HL-60/S4 treated with retinoic acid at 250 ng/mL for 4 days and 3 days (cell line): ENCODE results near the gene LRRTM4.
"Not testable (repeated sequence)": the region's sequence is repeated elsewhere in the genome, so short reads cannot be mapped to it uniquely, and the experiment has no call there.

Experiments used
- in situ Hi-C: fragments of 300-500 bp; cut with MboI; formaldehyde crosslinking; loops from 2 replicates; pipeline ENCODE4 v1.7.0; 2022; ENCODE audit warnings: low sequenced_read_pairs

LRRTM4 gene

DNA sequence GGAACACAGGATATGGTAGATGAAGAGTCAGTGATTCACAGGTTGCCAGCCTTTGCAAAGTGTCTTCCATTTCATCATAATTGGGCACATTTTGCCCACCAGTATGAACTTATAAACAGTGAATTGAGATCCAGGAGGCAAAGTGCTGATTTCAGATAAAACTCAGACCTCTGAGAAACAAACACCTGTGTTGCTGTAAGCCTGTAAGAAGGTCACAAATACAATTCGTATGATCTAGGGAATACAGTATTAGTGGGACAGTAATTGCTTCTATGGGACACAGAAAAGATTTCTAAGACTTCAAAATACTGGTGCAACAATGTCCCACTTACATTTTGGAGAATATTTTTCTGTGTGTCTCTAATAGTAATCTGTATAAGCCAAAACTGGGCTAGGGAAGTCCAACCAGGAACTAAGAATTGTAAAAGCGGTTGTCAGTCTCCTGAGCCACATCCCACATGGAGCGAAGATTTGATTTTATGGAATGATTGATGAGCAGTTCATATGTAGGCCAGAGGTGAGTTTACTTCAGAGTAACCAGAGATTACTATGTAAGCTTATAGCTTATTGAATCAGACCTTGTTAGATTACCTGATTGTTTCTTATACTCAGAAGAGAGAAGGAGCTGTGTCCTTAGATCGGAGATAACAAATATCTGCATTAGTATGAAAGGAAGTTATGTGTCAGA, 728.4 kb downstream of the LRRTM4 start:
- in situ Hi-C loops, result no loop called here

DNA sequence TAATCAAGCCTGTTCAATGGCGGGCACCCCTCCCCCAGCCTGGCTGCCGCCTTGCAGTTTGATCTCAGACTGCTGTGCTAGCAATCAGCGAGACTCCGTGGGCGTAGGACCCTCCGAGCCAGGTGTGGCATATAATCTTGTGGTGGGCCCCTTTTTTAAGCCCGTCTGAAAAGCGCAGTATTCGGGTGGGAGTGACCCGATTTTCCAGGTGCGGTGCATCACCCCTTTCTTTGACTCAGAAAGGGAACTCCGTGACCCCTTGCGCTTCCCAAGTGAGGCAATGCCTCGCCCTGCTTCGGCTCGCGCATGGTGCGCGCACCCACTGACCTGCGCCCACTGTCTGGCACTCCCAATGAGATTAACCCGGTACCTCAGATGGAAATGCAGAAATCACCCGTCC, 740.9 kb downstream of the LRRTM4 start:
- in situ Hi-C loops, result not testable (repeated sequence)

DNA sequence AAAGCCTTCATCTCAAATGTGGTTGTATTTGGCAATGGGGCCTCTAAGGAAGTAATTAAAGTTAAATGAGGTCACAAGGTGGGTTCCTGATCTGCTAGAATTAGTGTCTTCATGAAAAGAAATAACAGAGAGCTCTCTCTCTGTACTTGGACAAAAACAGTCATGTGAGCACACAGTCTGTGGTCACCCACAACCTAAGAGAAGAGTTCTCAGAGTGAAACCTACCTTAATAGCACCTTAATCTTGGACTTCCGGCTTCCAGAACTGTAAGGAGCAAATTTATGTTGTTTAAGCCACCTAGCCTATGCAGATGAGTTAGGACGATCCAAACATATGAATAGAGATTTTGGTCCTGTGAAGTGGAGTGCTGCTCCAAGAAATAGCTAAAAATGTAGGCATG, 758.9 kb downstream of the LRRTM4 start:
- in situ Hi-C loops, result no loop called here

DNA sequence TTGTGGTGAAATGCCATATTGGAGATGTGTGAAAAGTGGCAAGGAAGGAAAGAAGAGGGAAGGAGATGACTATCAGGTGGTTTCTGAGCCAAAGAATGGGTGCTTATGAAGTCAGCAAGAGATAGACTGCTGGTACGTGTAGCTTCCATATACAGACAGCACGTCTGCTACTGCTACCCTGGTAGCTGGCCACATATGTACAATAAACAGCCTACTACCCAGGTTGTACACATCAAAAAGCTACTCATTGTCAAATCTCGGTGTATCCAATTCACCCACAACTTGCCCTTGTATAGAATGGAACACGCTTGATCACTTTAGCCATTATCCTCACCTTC, 761.8 kb downstream of the LRRTM4 start:
- in situ Hi-C loops, result no loop called here

DNA sequence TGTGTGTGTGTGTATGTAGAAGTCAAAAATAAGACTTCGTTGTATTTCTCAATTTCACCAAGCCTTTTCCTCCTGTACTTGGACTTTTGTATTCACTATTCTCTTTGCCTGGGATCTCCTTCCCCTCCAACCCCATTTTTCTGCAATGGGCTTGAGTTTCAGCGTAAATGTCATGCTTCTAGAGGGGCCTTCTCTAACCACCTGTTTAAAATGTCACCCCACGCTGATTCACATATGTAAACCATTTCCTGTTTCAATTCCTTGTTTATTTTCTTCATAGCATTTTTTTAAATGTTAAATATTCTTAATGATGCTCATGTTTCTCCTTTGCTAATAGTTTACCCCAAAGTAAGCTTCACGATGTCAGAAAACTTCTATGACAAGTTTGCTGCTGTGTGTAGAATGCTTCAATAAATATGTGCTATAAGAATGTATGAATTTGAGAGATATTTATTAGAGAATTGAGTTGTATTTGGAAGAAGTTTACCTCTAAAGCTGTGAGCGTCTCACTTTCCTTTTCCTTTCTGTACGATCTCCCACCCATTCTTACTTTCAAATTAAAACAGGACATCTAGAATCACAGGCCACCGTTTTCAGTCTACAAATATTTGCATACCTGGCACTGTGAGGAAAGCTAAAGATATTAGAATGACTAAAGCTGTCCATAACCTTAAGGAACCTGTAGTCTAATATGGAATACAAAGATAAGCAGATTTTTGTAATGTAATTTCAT, 762.4 kb downstream of the LRRTM4 start:
- in situ Hi-C loops, result no loop called here

DNA sequence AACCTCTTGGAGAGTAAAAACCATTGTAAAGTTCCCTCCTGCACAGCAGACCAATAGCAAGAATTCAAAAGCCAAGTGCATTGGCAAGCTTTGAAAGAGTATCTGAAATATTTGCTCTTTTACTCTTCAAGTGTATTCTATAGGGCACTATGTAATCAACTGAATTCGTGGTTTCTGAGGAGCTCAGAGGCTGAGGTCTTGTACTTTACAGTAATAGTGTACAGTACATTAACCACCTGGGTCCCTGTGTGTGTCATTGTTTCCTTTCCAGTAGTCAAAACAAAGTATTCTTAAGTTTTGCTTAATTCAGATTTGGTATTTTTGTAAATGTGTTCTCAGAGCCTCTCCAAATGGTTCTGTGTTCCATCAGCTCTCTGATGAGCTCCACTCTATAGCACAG, 769.7 kb downstream of the LRRTM4 start:
- in situ Hi-C loops, result no loop called here

DNA sequence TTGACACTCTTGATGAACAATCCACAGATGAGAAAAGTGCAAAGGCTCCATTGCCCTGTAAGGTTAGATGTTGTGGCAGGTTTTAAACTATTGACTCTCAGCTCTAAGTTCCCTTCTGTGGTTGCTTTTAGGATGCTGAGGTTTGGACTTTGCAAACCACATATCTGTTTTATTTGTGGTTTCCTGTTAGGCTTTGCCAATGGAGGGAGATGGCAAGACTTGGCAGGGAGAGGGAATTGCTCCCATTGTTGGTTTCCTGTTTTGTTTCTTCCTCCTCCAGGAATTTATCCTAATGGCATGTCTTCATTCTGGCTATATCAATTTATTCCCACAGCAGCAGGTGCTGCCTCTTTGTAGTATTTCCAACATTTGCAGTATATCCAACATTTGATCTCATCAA, 772.3 kb downstream of the LRRTM4 start:
- in situ Hi-C loops, result no loop called here

DNA sequence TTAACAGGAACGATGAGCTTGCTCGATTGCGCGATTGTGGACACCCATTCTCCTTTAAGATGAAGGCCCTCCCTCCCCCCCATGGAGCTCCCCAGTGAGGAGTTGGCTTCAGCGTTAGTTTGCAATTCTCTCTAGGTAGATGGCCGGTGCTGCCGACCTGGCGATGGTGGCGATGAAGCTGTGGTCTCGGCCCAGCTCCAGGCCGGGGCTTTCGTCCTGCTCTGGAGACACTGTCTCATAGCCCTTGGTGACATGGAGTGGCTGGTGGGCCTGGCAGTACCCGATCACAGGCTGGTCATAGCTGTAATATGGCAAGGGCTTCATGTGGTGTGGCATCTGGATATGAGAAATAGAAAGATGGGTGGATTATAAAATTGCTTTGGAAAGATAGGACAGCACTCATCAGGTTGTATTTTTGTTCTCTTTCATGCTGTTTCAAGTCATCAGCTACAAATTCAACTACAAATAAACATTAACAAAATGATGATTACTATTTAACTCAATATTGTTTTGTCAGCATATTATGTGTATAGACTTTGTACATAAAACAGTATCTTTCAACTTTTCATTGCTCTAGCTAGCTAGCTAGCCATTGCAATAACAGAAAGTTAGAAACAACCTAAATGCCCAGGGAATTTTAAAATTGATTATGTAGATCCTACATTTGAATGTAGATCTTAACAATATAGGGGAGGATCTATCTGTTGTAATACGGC, 773.4 kb downstream of the LRRTM4 start:
- in situ Hi-C loops, result no loop called here

DNA sequence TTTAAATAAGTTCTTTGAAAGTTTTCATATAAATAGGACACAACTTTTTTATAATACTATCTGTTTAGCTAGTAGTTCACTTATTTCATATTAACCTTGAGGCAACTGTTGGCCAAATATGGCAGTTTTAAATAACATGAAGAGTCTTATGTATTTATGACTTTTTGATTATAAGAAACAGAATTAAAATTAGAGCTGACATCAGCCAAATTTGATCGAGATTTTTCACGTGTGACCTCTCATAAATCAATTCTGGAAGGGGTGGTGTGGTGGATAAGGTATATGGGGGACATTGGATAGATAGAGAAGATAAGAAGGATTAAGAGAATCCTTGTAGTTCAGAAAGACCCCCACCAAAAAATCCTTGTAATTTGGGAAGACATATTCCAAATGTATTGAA, 776.6 kb downstream of the LRRTM4 start:
- in situ Hi-C loops, result no loop called here

DNA sequence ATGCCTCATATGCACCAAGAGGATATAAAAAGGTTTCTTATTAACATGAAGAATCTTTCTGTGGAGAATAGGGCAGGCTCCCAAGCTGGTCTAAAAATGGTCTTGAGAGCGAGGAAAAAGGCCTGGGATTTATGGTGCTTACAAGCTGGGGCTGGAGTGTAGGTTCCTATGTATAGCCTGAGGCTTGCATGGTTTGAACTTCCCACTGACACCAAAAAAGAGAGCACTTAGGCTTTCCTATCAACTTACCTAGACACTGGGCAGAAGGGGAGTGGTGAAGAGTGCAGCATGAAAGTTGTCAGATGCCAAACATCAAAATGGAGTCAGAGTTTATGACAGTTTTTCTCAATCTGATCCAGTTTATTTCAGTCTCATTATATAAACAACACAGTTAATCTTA, 784.6 kb downstream of the LRRTM4 start:
- in situ Hi-C loops, result no loop called here

DNA sequence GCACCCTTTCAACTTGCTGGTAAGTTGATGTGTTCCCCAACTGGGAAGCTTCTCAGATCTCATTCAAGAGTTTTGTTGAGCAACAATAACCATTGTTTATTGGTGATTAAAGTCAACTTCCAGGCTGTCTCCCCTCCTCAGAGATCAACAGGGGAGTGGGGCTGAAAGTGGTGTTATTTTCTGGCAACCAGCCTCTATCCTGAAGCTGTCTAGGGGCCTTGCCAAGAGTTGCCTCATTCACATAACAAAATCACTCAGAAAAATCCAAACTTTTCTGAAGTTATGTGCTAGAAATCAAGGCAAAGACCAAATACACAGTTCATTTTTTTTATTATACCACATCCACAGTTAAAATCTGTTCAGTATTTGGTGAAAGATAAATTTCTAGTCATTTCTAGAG, 788.4 kb downstream of the LRRTM4 start:
- in situ Hi-C loops, result no loop called here

DNA sequence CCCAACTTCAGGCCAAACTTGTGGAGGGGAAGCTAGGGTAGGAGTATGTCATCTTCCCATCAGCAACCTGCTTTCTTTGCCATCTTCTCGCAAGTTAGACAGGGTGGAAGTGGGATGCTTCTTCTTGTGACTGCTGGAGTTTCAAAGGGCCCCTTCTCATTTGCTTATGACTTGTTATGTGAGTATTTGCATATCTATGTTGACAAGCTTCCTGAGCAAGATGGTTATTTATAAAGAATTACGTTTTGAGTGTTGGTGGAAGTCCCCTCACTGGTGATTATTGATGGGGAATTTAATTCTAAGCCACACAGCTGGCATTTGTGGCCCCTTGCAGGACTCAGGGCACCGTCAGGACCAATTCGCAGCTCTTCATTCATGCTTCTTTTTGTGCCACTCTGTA, 791.0 kb downstream of the LRRTM4 start:
- in situ Hi-C loops, result no loop called here

DNA sequence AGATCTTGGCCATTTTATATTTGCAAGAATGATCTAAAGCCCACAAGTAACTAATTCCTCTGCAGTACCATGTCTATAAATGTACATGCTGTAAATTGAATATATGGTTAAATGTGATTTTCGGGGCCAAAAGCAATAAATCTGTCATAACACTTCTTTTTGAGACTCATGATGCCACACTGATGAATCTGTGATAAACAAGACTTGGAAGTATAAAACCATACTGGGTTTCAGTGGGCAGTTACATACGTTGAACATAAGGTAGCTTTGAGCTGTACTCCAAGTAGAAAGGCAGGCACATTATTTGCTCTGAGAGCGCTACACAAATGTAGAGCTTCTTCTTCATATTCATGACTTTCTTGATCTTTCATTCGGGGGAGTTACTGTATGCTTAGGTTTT, 792.2 kb downstream of the LRRTM4 start:
- in situ Hi-C loops, result no loop called here

DNA sequence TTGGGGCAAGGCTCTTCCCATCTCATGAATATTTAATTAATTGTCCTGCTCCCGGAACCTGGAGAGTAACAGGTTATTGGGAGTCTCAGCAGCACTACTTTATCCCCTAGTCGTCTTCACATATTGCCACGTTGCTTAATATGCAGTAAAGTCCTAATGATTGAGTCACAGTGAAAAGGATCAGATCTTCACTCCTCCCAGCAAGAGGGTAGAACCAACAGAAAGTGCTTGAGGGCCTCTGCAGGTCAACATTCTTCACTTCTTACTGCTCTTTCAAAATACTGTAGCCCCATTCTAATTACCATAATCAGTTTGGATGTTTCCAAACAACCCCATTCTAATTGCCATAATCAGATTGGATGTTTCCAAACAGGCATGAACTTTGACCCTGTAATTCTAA, 801.0 kb downstream of the LRRTM4 start:
- in situ Hi-C loops, result no loop called here

DNA sequence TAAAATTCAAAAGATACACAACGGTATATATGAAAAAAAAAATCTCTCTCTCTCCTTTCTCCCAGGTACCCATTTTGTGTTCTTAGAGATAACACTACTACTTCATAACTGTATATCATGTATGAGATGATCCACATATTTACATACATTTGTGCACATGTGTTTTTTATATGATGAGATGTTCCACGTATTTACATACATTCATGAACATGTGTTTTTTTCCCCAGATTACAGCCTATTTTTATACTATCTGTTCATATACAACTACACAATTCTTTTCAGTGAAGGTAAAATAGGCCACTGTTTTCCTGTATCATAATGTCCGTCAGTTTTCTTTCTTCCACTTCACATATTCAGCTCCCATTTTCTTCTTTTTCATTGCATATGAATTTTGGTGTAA, 808.9 kb downstream of the LRRTM4 start:
- in situ Hi-C loops, result no loop called here

DNA sequence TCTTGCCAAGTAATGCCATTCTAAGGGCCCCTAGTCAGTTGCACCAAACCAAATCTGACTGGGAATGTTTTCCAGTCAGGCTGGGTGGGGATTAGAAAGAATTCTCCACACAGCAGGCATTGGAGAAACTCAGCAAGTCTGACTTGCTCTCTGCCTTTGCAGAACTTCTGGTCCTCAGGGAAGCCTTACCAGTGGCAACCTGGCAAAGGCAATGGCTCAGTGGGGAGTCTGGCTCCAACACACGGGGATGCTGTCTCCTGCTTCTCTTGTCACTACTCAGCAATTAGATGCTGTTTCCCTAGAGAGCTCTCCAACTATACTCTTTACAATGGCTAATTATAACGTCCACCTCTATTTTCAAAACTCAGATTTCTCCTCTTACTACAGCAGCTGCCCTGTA, 810.7 kb downstream of the LRRTM4 start:
- in situ Hi-C loops, result no loop called here

DNA sequence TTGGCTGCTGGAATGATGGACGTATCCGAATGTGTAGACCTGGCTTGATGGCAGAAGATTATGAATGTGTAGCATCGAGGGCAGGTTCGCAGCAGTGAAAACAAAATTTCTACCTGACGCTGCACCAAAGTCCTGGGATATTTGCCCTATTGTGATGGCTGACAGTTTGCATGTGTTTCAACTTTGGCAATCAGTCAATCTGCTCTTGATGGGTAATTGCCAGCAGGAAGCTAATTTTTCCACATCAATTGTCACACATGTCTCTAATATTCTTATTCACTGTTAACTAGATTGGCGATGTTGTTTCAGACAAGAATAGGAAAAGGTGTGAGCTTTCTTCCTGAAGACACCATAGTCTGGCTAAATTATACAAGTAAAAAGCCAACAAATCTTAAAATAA, 821.3 kb downstream of the LRRTM4 start:
- in situ Hi-C loops, result no loop called here

DNA sequence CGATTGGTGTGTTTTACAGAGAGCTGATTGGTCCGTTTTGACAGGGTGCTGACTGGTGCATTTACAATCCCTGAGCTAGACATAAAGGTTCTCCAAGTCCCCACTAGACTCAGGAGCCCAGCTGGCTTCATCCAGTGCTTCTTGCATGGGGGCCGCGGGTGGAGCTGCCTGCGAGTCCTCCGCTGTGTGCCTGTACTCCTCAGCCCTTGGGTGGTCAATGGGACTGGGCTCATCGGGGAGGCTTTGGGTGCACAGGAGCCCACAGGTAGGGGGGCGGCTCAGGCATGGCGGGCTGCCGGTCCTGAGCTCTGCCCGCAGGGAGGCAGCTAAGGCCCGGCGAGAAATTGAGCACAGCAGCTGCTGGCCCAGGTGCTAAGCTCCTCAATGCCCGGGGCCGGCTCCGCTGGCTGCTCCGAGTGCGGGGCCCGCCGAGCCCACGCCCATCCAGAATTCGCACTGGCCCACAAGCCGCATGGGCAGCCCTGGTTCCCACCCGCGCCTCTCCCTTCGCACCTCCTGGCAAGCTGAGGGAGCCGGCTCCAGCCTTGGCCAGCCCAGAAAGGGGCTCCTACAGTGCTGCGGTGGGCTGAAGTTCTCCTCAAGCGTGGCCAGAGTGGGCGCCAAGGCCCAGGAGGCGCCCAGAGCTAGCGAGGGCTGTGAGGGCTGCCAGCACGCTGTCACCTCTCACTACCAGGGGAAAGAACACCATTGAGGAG, 824.0 kb downstream of the LRRTM4 start:
- in situ Hi-C loops, result not testable (repeated sequence)
